ENCODE results near the gene VTCN1. TPM values are rescaled to one million over a fixed set of nuclear protein-coding genes. Genes with fewer than 3 reads are reported as not detected.

The VTCN1 gene
- polyA plus RNA-seq, 2 of the 4 experiments (the other 2 are of a cell fraction): 0.04 to 0.18 TPM

DNA sequence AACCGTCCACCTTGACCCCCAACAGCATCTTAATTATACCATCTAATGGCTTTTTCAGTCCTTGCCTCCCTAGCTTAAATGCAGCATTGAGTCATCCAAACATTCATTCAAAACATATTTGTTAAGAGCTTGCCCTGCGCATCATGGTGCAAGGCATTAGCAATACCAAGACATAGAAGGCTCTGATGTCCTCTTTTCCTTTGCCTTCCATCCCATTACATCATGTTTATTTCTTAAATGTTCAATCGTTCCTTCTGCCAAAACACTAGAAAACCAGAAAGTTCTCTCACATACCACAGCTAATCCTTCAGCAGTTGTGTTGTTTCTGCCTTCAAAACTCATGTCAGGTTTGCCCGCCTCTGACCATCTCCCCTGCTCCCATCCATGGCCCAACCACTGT is 29.8 kb upstream of the VTCN1 start:
- Histone ChIP-seq H3K4me3 (no peak overlapping the region), H3K4me1 (no peaks in the 10 kb centered on the region), H3K27ac (no peak overlapping the region), H3K9me3 (no peaks in the 10 kb centered on the region), H3K4me2 (no peak overlapping the region)
- FAIRE-seq: no peak
- ATAC-seq: no peak
- ChIA-PET POLR2A (no interaction called here), CTCF (interaction anchor here (0.6 to 1.8 kb wide), 3 partner anchors 15 to 502 kb away, joined by 3 to 4 read pairs (median 3); no protein-coding TSS in a partner anchor)
- WGBS (ENCODE audit: missing lambda C conversion rate): 62% methylated on average over 4 of the region's 4 CpGs
- no peak for DNase-seq (ENCODE audit: low read depth in 1 of 2, low spot score in 1 of 2)
- TF ChIP-seq ZFP36 (IDR thresholded peaks at IDR 0.05; ENCODE audit: borderline replicate concordance, partially characterized antibody) (no peak), JUN (IDR thresholded peaks at IDR 0.05) (no peak), POLR2AphosphoS2 (conservative IDR thresholded peaks at IDR 0.05; ENCODE audit: low read length) (no peak), RAD21 (conservative IDR thresholded peaks at IDR 0.05 in 1 of 2, IDR thresholded peaks at IDR 0.05 in 1 of 2) (no peak), CEBPB (IDR thresholded peaks at IDR 0.05) (no peak)

DNA sequence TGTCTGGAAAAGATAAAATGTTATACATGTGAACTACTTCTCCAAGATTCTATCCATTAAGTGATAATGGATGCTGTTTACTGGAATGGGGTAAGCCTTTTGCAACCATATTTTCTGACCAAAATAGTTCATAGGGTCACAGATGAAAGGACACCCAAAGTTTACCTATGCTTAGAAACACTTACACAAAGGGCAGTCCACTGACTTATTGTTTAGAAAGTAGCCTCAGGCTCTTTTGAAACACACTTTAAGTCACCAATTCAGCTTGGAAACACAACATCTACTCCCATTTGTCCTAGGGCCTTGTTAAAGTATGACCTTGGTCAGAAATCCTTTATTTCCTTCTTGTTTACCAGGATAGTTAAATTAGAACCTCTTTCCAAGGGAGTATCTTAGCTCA is 28.7 kb upstream of the VTCN1 start:
- H3K27ac ChIP-seq: no peak overlapping the region
- no peak for TF ChIP-seq SREBF2 (IDR thresholded peaks at IDR 0.05)
- TF ChIP-seq, protein P1, sequence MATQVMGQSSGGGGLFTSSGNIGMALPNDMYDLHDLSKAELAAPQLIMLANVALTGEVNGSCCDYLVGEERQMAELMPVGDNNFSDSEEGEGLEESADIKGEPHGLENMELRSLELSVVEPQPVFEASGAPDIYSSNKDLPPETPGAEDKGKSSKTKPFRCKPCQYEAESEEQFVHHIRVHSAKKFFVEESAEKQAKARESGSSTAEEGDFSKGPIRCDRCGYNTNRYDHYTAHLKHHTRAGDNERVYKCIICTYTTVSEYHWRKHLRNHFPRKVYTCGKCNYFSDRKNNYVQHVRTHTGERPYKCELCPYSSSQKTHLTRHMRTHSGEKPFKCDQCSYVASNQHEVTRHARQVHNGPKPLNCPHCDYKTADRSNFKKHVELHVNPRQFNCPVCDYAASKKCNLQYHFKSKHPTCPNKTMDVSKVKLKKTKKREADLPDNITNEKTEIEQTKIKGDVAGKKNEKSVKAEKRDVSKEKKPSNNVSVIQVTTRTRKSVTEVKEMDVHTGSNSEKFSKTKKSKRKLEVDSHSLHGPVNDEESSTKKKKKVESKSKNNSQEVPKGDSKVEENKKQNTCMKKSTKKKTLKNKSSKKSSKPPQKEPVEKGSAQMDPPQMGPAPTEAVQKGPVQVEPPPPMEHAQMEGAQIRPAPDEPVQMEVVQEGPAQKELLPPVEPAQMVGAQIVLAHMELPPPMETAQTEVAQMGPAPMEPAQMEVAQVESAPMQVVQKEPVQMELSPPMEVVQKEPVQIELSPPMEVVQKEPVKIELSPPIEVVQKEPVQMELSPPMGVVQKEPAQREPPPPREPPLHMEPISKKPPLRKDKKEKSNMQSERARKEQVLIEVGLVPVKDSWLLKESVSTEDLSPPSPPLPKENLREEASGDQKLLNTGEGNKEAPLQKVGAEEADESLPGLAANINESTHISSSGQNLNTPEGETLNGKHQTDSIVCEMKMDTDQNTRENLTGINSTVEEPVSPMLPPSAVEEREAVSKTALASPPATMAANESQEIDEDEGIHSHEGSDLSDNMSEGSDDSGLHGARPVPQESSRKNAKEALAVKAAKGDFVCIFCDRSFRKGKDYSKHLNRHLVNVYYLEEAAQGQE (IDR thresholded peaks at IDR 0.05): no peak
- no peak for TF ChIP-seq BHLHE40 (IDR thresholded peaks at IDR 0.05; ENCODE audit: low read depth, low read length)
- TF ChIP-seq FOXS1 (CRISPR knock-in tag; IDR thresholded peaks at IDR 0.05): no peak
- TF ChIP-seq HOXB5 (CRISPR knock-in tag; IDR thresholded peaks at IDR 0.05): no peak
- TF ChIP-seq ZSCAN20 (CRISPR knock-in tag; IDR thresholded peaks at IDR 0.05): no peak
- TF ChIP-seq CBX2 (IDR thresholded peaks at IDR 0.05; ENCODE audit: borderline replicate concordance, low read depth): no peak
- no peak for TF ChIP-seq FOSL2 (IDR thresholded peaks at IDR 0.05)
- no peak for TF ChIP-seq FOSL2 (CRISPR knock-in tag; IDR thresholded peaks at IDR 0.05)
- TF ChIP-seq, protein P2, sequence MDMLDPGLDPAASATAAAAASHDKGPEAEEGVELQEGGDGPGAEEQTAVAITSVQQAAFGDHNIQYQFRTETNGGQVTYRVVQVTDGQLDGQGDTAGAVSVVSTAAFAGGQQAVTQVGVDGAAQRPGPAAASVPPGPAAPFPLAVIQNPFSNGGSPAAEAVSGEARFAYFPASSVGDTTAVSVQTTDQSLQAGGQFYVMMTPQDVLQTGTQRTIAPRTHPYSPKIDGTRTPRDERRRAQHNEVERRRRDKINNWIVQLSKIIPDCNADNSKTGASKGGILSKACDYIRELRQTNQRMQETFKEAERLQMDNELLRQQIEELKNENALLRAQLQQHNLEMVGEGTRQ (IDR thresholded peaks at IDR 0.05): no peak
- TF ChIP-seq ZFP36 (IDR thresholded peaks at IDR 0.05; ENCODE audit: borderline replicate concordance, partially characterized antibody): no peak
- TF ChIP-seq MAZ (IDR thresholded peaks at IDR 0.05; ENCODE audit: borderline replicate concordance, low read depth, low read length): no peak
- TF ChIP-seq CBX8 (IDR thresholded peaks at IDR 0.05): no peak
- no peak for TF ChIP-seq HDAC2 (IDR thresholded peaks at IDR 0.05)
- TF ChIP-seq, protein P3, sequence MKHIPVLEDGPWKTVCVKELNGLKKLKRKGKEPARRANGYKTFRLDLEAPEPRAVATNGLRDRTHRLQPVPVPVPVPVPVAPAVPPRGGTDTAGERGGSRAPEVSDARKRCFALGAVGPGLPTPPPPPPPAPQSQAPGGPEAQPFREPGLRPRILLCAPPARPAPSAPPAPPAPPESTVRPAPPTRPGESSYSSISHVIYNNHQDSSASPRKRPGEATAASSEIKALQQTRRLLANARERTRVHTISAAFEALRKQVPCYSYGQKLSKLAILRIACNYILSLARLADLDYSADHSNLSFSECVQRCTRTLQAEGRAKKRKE (CRISPR knock-in tag; IDR thresholded peaks at IDR 0.05; ENCODE audit: low read depth): no peak
- no peak for TF ChIP-seq RFX5 (IDR thresholded peaks at IDR 0.05)
- no peak for TF ChIP-seq TFCP2L1 (CRISPR knock-in tag; IDR thresholded peaks at IDR 0.05)
- no peak for TF ChIP-seq MAFK (IDR thresholded peaks at IDR 0.05; ENCODE audit: partially characterized antibody)
- TF ChIP-seq POLR2A (IDR thresholded peaks at IDR 0.05; ENCODE audit: low read length): no peak
- no peaks in the 10 kb centered on the region for H3K9me3 ChIP-seq
- no peak overlapping the region for H3K4me3 ChIP-seq
- ATAC-seq (no peak), DNase-seq (ENCODE audit: low read depth in 1 of 2, low spot score in 1 of 2) (no peak), FAIRE-seq (no peak)
- H3K4me2 ChIP-seq: no peak overlapping the region
- POLR2A ChIA-PET: no interaction called here
- CTCF ChIA-PET: interaction anchor here (1.8 kb wide), 1 partner anchor 45 kb away, joined by 4 read pairs; no protein-coding TSS in a partner anchor
- H3K4me1 ChIP-seq: no peaks in the 10 kb centered on the region

Data from A549 (cell line).